ENCODE measurements around the gene KPNA6. TPM values are rescaled to one million over a fixed set of nuclear protein-coding genes. Genes with fewer than 3 reads are reported as not detected.
"Not testable (repeated sequence)": the region's sequence is repeated elsewhere in the genome, so short reads cannot be mapped to it uniquely, and the experiment has no call there.

Gene KPNA6
- total RNA-seq, 1 experiment from 2014 or later, result 84.4 TPM

DNA sequence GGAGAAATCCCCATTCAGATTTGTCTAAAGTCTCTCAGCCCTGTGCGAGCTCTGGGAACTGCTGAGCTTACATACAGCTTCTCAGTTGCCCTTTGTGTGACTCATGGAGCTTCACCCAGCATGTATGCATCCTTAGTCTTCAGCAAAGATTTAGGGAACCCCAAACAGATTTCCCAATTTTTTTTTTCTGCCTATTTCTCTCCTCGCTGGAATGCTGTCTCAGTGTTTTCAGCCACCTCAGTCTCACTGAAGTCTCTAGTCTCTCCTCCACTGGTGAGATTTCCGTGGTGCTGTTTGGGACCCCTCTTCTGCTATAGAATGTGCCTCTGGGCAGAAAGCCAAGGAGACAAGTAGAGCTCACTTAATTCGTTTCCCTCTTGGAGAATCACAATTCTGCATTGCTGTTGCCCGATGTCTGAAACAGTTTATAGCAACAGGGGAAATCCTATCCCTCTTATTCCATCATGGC lies 43.5 kb downstream of the KPNA6 start:
- CTCF ChIA-PET, result interaction anchor here (0.7 to 0.9 kb wide), 2 partner anchors 77 to 91 kb away, joined by 3 read pairs; no protein-coding TSS in a partner anchor
- BruUV-seq (replicated peaks), result no TSS peak
- H3K27ac Mint-ChIP-seq (ENCODE audit: unreplicated experiment), result no peak overlapping the region
- H3K36me3 Mint-ChIP-seq (ENCODE audit: insufficient read depth, unreplicated experiment), result peaks cover 21% of the 10 kb centered on the region
- TF ChIP-seq CTCF (IDR thresholded peaks at IDR 0.05; ENCODE audit: unreplicated experiment), result no peak
- H3K9me3 Mint-ChIP-seq (ENCODE audit: low read depth, unreplicated experiment), result no peaks in the 10 kb centered on the region
- DNase-seq, result no peak
- intact Hi-C loops (cut with micrococcal nuclease; ENCODE audit: unreplicated experiment), result no loop called here
- no peaks in the 10 kb centered on the region for H3K4me1 Mint-ChIP-seq (ENCODE audit: low read depth, unreplicated experiment)
- H3K4me3 Mint-ChIP-seq (ENCODE audit: low read depth, unreplicated experiment), result no peak overlapping the region
- no peaks in the 10 kb centered on the region for H3K27me3 Mint-ChIP-seq (ENCODE audit: unreplicated experiment)

GRCh38 chr1:32159189-32159588 lies 51.3 kb downstream of the KPNA6 start:
- Mint-ChIP-seq H3K27ac (ENCODE audit: unreplicated experiment) (no peak overlapping the region), H3K27me3 (ENCODE audit: unreplicated experiment) (no peaks in the 10 kb centered on the region), H3K4me3 (ENCODE audit: low read depth, unreplicated experiment) (no peak overlapping the region), H3K36me3 (ENCODE audit: insufficient read depth, unreplicated experiment) (peaks cover 40% of the 10 kb centered on the region), H3K4me1 (ENCODE audit: low read depth, unreplicated experiment) (no peaks in the 10 kb centered on the region), H3K9me3 (ENCODE audit: low read depth, unreplicated experiment) (no peaks in the 10 kb centered on the region)
- CTCF ChIA-PET, result interaction anchor here (1.1 kb wide), 1 partner anchor 37 kb away, joined by 8 read pairs; no protein-coding TSS in a partner anchor
- intact Hi-C loops (cut with micrococcal nuclease; ENCODE audit: unreplicated experiment), result no loop called here
- TF ChIP-seq CTCF (IDR thresholded peaks at IDR 0.05; ENCODE audit: unreplicated experiment), result no peak
- DNase-seq, result no peak
- BruUV-seq (replicated peaks), result no TSS peak

DNA sequence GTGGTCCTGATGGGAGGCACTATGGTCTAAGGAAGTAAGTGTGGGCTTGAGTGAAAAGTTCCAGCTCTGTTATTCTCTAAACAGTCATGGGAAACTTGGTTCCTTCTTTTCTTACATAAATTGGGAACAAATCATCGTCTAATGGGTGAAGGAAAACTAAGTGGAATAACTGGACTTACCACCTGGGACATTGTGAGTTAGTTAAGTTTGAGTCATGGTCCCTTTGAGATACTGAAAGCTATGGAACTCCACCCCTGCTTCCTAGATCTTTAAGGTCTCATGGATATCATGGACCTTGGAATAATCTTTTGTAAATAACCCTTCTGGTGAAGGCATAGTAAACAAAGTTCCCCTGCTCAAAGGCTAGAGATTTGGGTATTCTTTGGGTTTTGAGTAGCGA lies 55.5 kb downstream of the KPNA6 start:
- no peak overlapping the region for H3K4me3 Mint-ChIP-seq (ENCODE audit: low read depth, unreplicated experiment)
- no peak for DNase-seq
- intact Hi-C loops (cut with micrococcal nuclease; ENCODE audit: unreplicated experiment), result no loop called here
- no peaks in the 10 kb centered on the region for H3K4me1 Mint-ChIP-seq (ENCODE audit: low read depth, unreplicated experiment)
- no peak for TF ChIP-seq CTCF (IDR thresholded peaks at IDR 0.05; ENCODE audit: unreplicated experiment)
- CTCF ChIA-PET, result no interaction called here
- no peaks in the 10 kb centered on the region for H3K9me3 Mint-ChIP-seq (ENCODE audit: low read depth, unreplicated experiment)
- peaks cover 54% of the 10 kb centered on the region for H3K36me3 Mint-ChIP-seq (ENCODE audit: insufficient read depth, unreplicated experiment)
- no peaks in the 10 kb centered on the region for H3K27me3 Mint-ChIP-seq (ENCODE audit: unreplicated experiment)
- BruUV-seq (replicated peaks), result no TSS peak
- no peak overlapping the region for H3K27ac Mint-ChIP-seq (ENCODE audit: unreplicated experiment)

GRCh38 chr1:32165633-32166032 lies 57.8 kb downstream of the KPNA6 start:
- H3K27ac Mint-ChIP-seq (ENCODE audit: unreplicated experiment); CTCF ChIA-PET; H3K9me3 Mint-ChIP-seq (ENCODE audit: low read depth, unreplicated experiment); H3K4me1 Mint-ChIP-seq (ENCODE audit: low read depth, unreplicated experiment); intact Hi-C loops (cut with micrococcal nuclease; ENCODE audit: unreplicated experiment); H3K4me3 Mint-ChIP-seq (ENCODE audit: low read depth, unreplicated experiment); H3K27me3 Mint-ChIP-seq (ENCODE audit: unreplicated experiment); DNase-seq; BruUV-seq (replicated peaks): not testable (repeated sequence)
- H3K36me3 Mint-ChIP-seq (ENCODE audit: insufficient read depth, unreplicated experiment), result peaks cover 55% of the 10 kb centered on the region

GRCh38 chr1:32170991-32171390 lies 63.1 kb downstream of the KPNA6 start:
- Mint-ChIP-seq H3K4me1 (ENCODE audit: low read depth, unreplicated experiment) (peaks cover 7% of the 10 kb centered on the region), H3K36me3 (ENCODE audit: insufficient read depth, unreplicated experiment) (peaks cover 50% of the 10 kb centered on the region), H3K9me3 (ENCODE audit: low read depth, unreplicated experiment) (no peaks in the 10 kb centered on the region), H3K27me3 (ENCODE audit: unreplicated experiment) (no peaks in the 10 kb centered on the region), H3K4me3 (ENCODE audit: low read depth, unreplicated experiment) (no peak overlapping the region), H3K27ac (ENCODE audit: unreplicated experiment) (no peak overlapping the region)
- BruUV-seq (replicated peaks), result no TSS peak
- TF ChIP-seq CTCF (IDR thresholded peaks at IDR 0.05; ENCODE audit: unreplicated experiment), result no peak
- CTCF ChIA-PET, result no interaction called here
- DNase-seq, result no peak
- intact Hi-C loops (cut with micrococcal nuclease; ENCODE audit: unreplicated experiment), result no loop called here
